Endodermal cell (in vitro differentiated cells): ENCODE data around the gene DTX3. TPM values are rescaled to one million over a fixed set of nuclear protein-coding genes. Genes with fewer than 3 reads are reported as not detected.

Source experiments
- DNase-seq: peaks from one replicate; pipeline ENCODE4 v3.0.0-alpha.2; 2017
- H3K27ac ChIP-seq: 2 replicates; pipeline ENCODE4 v1.5.1; 2013; ENCODE audit warnings: mild to moderate bottlenecking, low read depth, low read length, moderate library complexity
- H3K27me3 ChIP-seq: 2 replicates; pipeline ENCODE4 v1.6.1; 2013; ENCODE audit warnings: mild to moderate bottlenecking, low read length, moderate library complexity; ENCODE audit not compliant: insufficient read depth, control insufficient read depth, poor library complexity, severe bottlenecking
- H3K36me3 ChIP-seq: 2 replicates; pipeline ENCODE4 v1.7.0; 2013; ENCODE audit warnings: mild to moderate bottlenecking, low read length, moderate library complexity; ENCODE audit not compliant: control insufficient read depth, insufficient read depth
- H3K4me1 ChIP-seq: one replicate; pipeline ENCODE4 v1.7.0; 2013; ENCODE audit warnings: low read length; ENCODE audit not compliant: control insufficient read depth, insufficient read depth
- H3K4me3 ChIP-seq: 2 replicates; pipeline ENCODE4 v1.5.1; 2013; ENCODE audit warnings: mild to moderate bottlenecking, low read length, moderate library complexity
- H3K9ac ChIP-seq: 2 replicates; pipeline ENCODE4 v1.6.1; 2013; ENCODE audit warnings: mild to moderate bottlenecking, low read length, moderate library complexity; ENCODE audit not compliant: poor library complexity, severe bottlenecking; ENCODE audit errors: extremely low read depth
- H3K9me3 ChIP-seq: 2 replicates; pipeline ENCODE4 v1.6.1; 2013; ENCODE audit warnings: mild to moderate bottlenecking, low read length, moderate library complexity; ENCODE audit not compliant: control insufficient read depth
- H3K27ac Mint-ChIP-seq: 2 replicates; pipeline ENCODE4 v1.8.0; 2020; ENCODE audit warnings: mixed read lengths
- H3K27me3 Mint-ChIP-seq: 2 replicates; pipeline ENCODE4 v1.8.0; 2021; ENCODE audit warnings: mild to moderate bottlenecking, mixed read lengths; ENCODE audit not compliant: insufficient read depth
- H3K36me3 Mint-ChIP-seq: 2 replicates; pipeline ENCODE4 v1.8.0; 2020; ENCODE audit warnings: low read depth, mixed read lengths
- H3K4me1 Mint-ChIP-seq: 2 replicates; pipeline ENCODE4 v1.8.0; 2020; ENCODE audit warnings: mixed read lengths
- H3K4me3 Mint-ChIP-seq: 2 replicates; pipeline ENCODE4 v1.8.0; 2020; ENCODE audit warnings: mild to moderate bottlenecking, moderate library complexity, mixed read lengths
- H3K9me3 Mint-ChIP-seq: 2 replicates; pipeline ENCODE4 v1.8.0; 2020; ENCODE audit warnings: mild to moderate bottlenecking, mixed read lengths
- CTCF ChIP-seq: fragments of 200-600 bp; sonication (generic); conservative IDR thresholded peaks from 2 replicates; pipeline ENCODE4 v1.5.0; 2021; ENCODE audit warnings: antibody characterized with exemption, mild to moderate bottlenecking
- WGBS, 2 experiments: methylation state at CpG; one replicate each; pipeline versions ENCODE4 v1.1.5 to v1.1.7; 2013; ENCODE audit warnings: missing lambda C conversion rate in 2 of 2, mixed read lengths in 1 of 2; ENCODE audit not compliant: insufficient coverage in 1 of 2, insufficient read length in 1 of 2; 5-methylcytosine and 5-hydroxymethylcytosine counted together
- total RNA-seq, 2 donors: library from RNA; stranded (reverse); fragmentation: NEBNext Ultra II Directional in 1 of 2; extraction: Animal tissue kit (Norgen Biotek cat#: 25700) in 1 of 2; gene quantifications; 2 replicates in 1 of 2; 3 replicates in 1 of 2; pipeline ENCODE4 v1.2.1, GENCODE V29; 2021

The DTX3 gene
- total RNA-seq, 2 donors from 2014 or later, result 59.6 to 62.6 TPM

DNA sequence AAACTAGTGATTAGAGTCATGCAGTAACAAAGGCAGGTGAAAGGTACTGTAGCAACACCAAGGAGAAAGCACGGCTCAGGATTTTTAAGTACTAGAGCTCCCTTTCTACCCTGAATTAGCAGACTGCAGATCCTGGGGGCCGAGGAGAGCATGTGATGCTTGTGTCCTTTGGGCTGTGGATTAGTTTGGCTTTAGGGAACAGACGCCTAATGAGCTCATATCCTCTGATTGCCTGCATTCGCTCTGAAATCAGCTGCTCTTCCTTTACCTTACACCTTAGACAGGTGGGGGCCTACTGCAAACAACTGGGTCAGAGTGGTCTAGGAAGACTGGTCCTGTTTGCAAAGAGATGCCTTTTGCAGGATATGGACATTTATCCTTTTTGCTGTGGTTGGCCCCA is 11.4 kb upstream of the DTX3 start:
- Mint-ChIP-seq H3K27ac (no peak overlapping the region), H3K4me1 (peaks cover 27% of the 10 kb centered on the region), H3K36me3 (peaks cover 33% of the 10 kb centered on the region), H3K27me3 (peaks cover 3% of the 10 kb centered on the region), H3K9me3 (no peaks in the 10 kb centered on the region), H3K4me3 (no peak overlapping the region)
- H3K27ac ChIP-seq, result no peak overlapping the region
- peaks cover 6% of the 10 kb centered on the region for H3K4me1 ChIP-seq
- no peak overlapping the region for H3K9ac ChIP-seq
- no peak overlapping the region for H3K4me3 ChIP-seq
- H3K9me3 ChIP-seq, result no peaks in the 10 kb centered on the region
- peak; percentile 43 for DNase-seq
- no peak for TF ChIP-seq CTCF
- H3K27me3 ChIP-seq, result peaks cover 12% of the 10 kb centered on the region
- WGBS, 2 experiments, result 73 to 93% methylated on average over 2 to 4 of the region's 4 CpGs
- peaks cover 30% of the 10 kb centered on the region for H3K36me3 ChIP-seq

DNA sequence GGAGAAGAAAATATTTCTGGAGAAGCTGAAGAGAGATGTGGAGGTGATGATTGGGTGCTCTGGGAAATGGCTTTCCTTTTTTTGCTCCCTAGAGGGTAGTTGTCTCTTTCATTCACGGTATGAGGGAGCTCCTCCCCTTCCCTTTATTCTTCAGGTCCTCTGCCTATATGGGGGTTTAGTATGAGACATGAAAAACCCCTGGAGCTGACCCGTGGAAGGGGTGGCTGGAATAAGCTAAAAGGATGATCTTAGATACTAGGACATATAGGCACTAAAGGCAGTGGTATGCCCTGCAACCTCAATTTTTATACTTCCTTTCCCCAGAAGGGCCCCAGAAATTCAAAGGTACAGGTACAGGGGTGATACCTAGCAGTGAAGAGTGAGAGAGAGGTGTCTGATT is 4.2 kb upstream of the DTX3 start:
- no CpG with 5 or more reads among the region's 2 CpGs for WGBS, 2 experiments
- DNase-seq, result no peak

DNA sequence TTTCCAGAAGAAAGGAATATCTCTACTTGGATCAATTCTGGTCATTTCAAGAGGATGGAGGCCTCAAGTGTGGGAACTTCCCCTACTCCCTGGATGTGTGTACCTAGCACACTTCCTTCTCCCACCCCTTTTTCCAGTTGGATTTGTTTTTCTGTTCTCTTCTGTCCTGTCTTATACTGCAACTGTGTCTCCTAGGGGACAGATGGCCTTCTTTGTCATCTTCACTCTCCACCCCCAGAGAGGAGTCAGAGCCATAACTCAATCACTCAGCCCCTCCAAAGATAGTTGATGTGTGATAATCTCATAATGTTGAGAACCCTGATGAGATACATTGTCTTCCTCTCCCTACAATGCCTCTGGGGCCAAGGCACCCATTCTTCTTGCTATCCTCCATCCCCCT is 2.1 kb upstream of the DTX3 start:
- H3K4me1 Mint-ChIP-seq, result peaks cover 18% of the 10 kb centered on the region
- Histone ChIP-seq H3K9me3 (no peaks in the 10 kb centered on the region), H3K27me3 (no peaks in the 10 kb centered on the region), H3K27ac (no peak overlapping the region), H3K36me3 (peaks cover 47% of the 10 kb centered on the region), H3K4me3 (no peak overlapping the region), H3K4me1 (peaks cover 7% of the 10 kb centered on the region), H3K9ac (no peak overlapping the region)
- no peaks in the 10 kb centered on the region for H3K27me3 Mint-ChIP-seq
- no peak for TF ChIP-seq CTCF
- H3K36me3 Mint-ChIP-seq, result peaks cover 50% of the 10 kb centered on the region
- H3K9me3 Mint-ChIP-seq, result no peaks in the 10 kb centered on the region
- H3K27ac Mint-ChIP-seq, result no peak overlapping the region
- DNase-seq, result no peak
- H3K4me3 Mint-ChIP-seq, result no peak overlapping the region

More for the DNA sequence above, 4.2 kb upstream of the DTX3 start:
- H3K4me3 ChIP-seq, result no peak overlapping the region
- Mint-ChIP-seq H3K36me3 (peaks cover 62% of the 10 kb centered on the region), H3K9me3 (no peaks in the 10 kb centered on the region), H3K27ac (no peak overlapping the region), H3K4me3 (no peak overlapping the region), H3K27me3 (no peaks in the 10 kb centered on the region), H3K4me1 (peaks cover 13% of the 10 kb centered on the region)
- TF ChIP-seq CTCF, result no peak
- H3K4me1 ChIP-seq, result peaks cover 4% of the 10 kb centered on the region
- H3K36me3 ChIP-seq, result peaks cover 64% of the 10 kb centered on the region
- H3K27me3 ChIP-seq, result no peaks in the 10 kb centered on the region
- no peak overlapping the region for H3K27ac ChIP-seq
- no peaks in the 10 kb centered on the region for H3K9me3 ChIP-seq
- no peak overlapping the region for H3K9ac ChIP-seq
